SK-N-SH (cell line): ENCODE data around the gene TMEM200C. TPM values are rescaled to one million over a fixed set of nuclear protein-coding genes. Genes with fewer than 3 reads are reported as not detected.

Experiments
- CTCF ChIA-PET: fragments of 300-600, 350-600 bp; formaldehyde crosslinking; extraction: SDS; loops from one replicate; lab custom pipeline; 2021; lab: Yijun Ruan, JAX
- POLR2A ChIA-PET: fragments of 350-600 bp; sonication (Branson Sonifier 250); formaldehyde crosslinking; extraction: SDS; loops from one replicate; lab custom pipeline; 2020; ENCODE audit warnings: antibody characterized with exemption, inconsistent platforms; lab: Yijun Ruan, JAX
- DNase-seq: peaks from one replicate; pipeline ENCODE4 v3.0.0; 2012
- H2AFZ ChIP-seq: fragments of 200-600 bp; sonication (generic); 2 replicates; pipeline ENCODE4 v1.8.1; 2016; ENCODE audit warnings: antibody characterized with exemption, mild to moderate bottlenecking, low read depth
- H3F3A ChIP-seq: fragments of 200-600 bp; sonication (generic); replicated peaks from 2 replicates; pipeline ENCODE3; 2016; ENCODE audit warnings: antibody characterized with exemption, mild to moderate bottlenecking; ENCODE audit not compliant: insufficient read depth
- H3K27ac ChIP-seq, 2 experiments: fragments of 200-500 bp in 1 of 2; fragments of 200-600 bp in 1 of 2; sonication (Bioruptor generic) in 1 of 2; sonication (generic), shearing (Covaris generic) in 1 of 2; 2 replicates each; pipeline versions ENCODE4 v1.5.1 to v1.6.1; 2014 to 2016; ENCODE audit warnings: low read depth in 2 of 2, inconsistent platforms in 1 of 2, low read length in 1 of 2, mild to moderate bottlenecking in 1 of 2, mixed read lengths in 1 of 2
- H3K27me3 ChIP-seq: fragments of 200-600 bp; sonication (generic), shearing (Covaris generic); 2 replicates; pipeline ENCODE4 v1.6.1; 2016; ENCODE audit warnings: mixed run types; ENCODE audit not compliant: insufficient read depth
- H3K36me3 ChIP-seq, 2 experiments: fragments of 200-500 bp in 1 of 2; fragments of 200-600 bp in 1 of 2; sonication (Bioruptor generic) in 1 of 2; sonication (generic) in 1 of 2; replicated peaks in 1 of 2; 2 replicates each; pipeline versions ENCODE3 to v1.5.1; 2014 to 2016; ENCODE audit warnings: low read length in 1 of 2, mild to moderate bottlenecking in 1 of 2; ENCODE audit not compliant: insufficient read depth in 2 of 2, control insufficient read depth in 1 of 2
- H3K4me1 ChIP-seq, 2 experiments: fragments of 200-500 bp in 1 of 2; fragments of 200-600 bp in 1 of 2; sonication (Bioruptor generic) in 1 of 2; sonication (generic), shearing (Covaris generic) in 1 of 2; 2 replicates each; pipeline versions ENCODE4 v1.5.1 to v1.6.1; 2014 to 2016; ENCODE audit warnings: low read depth in 1 of 2, low read length in 1 of 2, mixed run types in 1 of 2; ENCODE audit not compliant: insufficient read depth in 2 of 2, control insufficient read depth in 1 of 2
- H3K4me2 ChIP-seq: fragments of 200-600 bp; sonication (generic), shearing (Covaris generic); 2 replicates; pipeline ENCODE4 v1.6.1; 2017; ENCODE audit warnings: mixed run types
- H3K4me3 ChIP-seq, 2 experiments: fragments of 200-500 bp in 1 of 2; fragments of 200-600 bp in 1 of 2; sonication (Bioruptor generic) in 1 of 2; sonication (generic), shearing (Covaris generic) in 1 of 2; 2 replicates each; pipeline versions ENCODE4 v1.5.1 to v1.8.1; 2014 to 2016; ENCODE audit warnings: low read depth in 2 of 2, inconsistent platforms in 1 of 2, low read length in 1 of 2, mild to moderate bottlenecking in 1 of 2, mixed read lengths in 1 of 2, moderate library complexity in 1 of 2
- H3K79me2 ChIP-seq: fragments of 200-600 bp; sonication (generic); 2 replicates; pipeline ENCODE4 v1.8.1; 2017; ENCODE audit warnings: mild to moderate bottlenecking; ENCODE audit not compliant: insufficient read depth
- H3K9ac ChIP-seq: fragments of 200-600 bp; sonication (generic); 2 replicates; pipeline ENCODE4 v1.6.1; 2017; ENCODE audit warnings: mixed run types
- H3K9me2 ChIP-seq: fragments of 200-600 bp; sonication (generic); 2 replicates; pipeline ENCODE4 v1.6.1; 2017; ENCODE audit warnings: mixed run types
- H3K9me3 ChIP-seq: fragments of 200-600 bp; sonication (generic); 2 replicates; pipeline ENCODE4 v1.6.1; 2017; ENCODE audit warnings: mixed run types, mild to moderate bottlenecking, moderate library complexity
- H4K20me1 ChIP-seq: fragments of 200-600 bp; sonication (generic); 2 replicates; pipeline ENCODE4 v1.6.1; 2017; ENCODE audit warnings: mild to moderate bottlenecking, mixed run types; ENCODE audit not compliant: insufficient read depth
- CHD2 ChIP-seq: fragments of 150-350 bp; IDR thresholded peaks from 2 replicates; pipeline ENCODE4 v1.6.1; 2018; ENCODE audit warnings: low read length; ENCODE audit not compliant: partially characterized antibody
- EP300 ChIP-seq, 2 experiments: IDR thresholded peaks; 2 replicates each; pipeline versions ENCODE4 v1.4.0 to v1.6.1; 2012; ENCODE audit warnings: borderline replicate concordance in 1 of 2, low read depth in 1 of 2, low read length in 1 of 2
- EZH2phosphoT487 ChIP-seq: fragments of 200-600 bp; sonication (generic); IDR thresholded peaks from 2 replicates; pipeline ENCODE4 v1.6.1; 2017; ENCODE audit warnings: low read depth, mixed run types, mild to moderate bottlenecking, antibody characterized with exemption, moderate library complexity, borderline replicate concordance
- FOSL2 ChIP-seq: IDR thresholded peaks from 2 replicates; pipeline ENCODE4 v1.4.0; 2012; ENCODE audit warnings: low read depth, mild to moderate bottlenecking, moderate library complexity, borderline replicate concordance
- FOXJ3 ChIP-seq: sonication (generic); formaldehyde crosslinking; IDR thresholded peaks from 2 replicates; pipeline ENCODE4 v1.5.1; 2020; ENCODE audit warnings: mild to moderate bottlenecking, missing genetic modification reagents
- GATA2 ChIP-seq: sonication (generic); formaldehyde crosslinking; IDR thresholded peaks from 2 replicates; pipeline ENCODE4 v1.5.0; 2020; ENCODE audit warnings: mild to moderate bottlenecking, missing genetic modification reagents
- JUND ChIP-seq: IDR thresholded peaks from 2 replicates; pipeline ENCODE4 v1.4.0; 2012
- NRF1 ChIP-seq: IDR thresholded peaks from 2 replicates; pipeline ENCODE4 v1.6.1; 2012; ENCODE audit warnings: low read depth, mild to moderate bottlenecking, low read length
- POLR2AphosphoS5 ChIP-seq: IDR thresholded peaks from 2 replicates; pipeline ENCODE4 v1.6.1; 2012; ENCODE audit warnings: low read depth, low read length
- RAD21 ChIP-seq: IDR thresholded peaks from 2 replicates; pipeline ENCODE4 v1.6.1; 2012; ENCODE audit warnings: mild to moderate bottlenecking, low read length
- RCOR1 ChIP-seq: fragments of 150-350 bp; IDR thresholded peaks from 2 replicates; pipeline ENCODE4 v1.6.1; 2017; ENCODE audit warnings: antibody characterized with exemption, low read length
- RFX5 ChIP-seq: IDR thresholded peaks from 2 replicates; pipeline ENCODE4 v1.6.1; 2012; ENCODE audit warnings: mild to moderate bottlenecking, improper control_type of control experiment, low read length
- RXRA ChIP-seq: IDR thresholded peaks from 2 replicates; pipeline ENCODE4 v1.4.0; 2012; ENCODE audit warnings: low read depth, mild to moderate bottlenecking, borderline replicate concordance
- SIN3A ChIP-seq: IDR thresholded peaks from 2 replicates; pipeline ENCODE4 v1.6.1; 2012; ENCODE audit warnings: low read depth, mild to moderate bottlenecking, low read length, moderate library complexity, borderline replicate concordance
- TAF1 ChIP-seq: IDR thresholded peaks from 2 replicates; pipeline ENCODE4 v1.6.1; 2012; ENCODE audit warnings: low read depth, mild to moderate bottlenecking, low read length, moderate library complexity, borderline replicate concordance
- TEAD4 ChIP-seq: IDR thresholded peaks from 2 replicates; pipeline ENCODE4 v1.4.0; 2012; ENCODE audit warnings: mild to moderate bottlenecking, borderline replicate concordance; ENCODE audit not compliant: insufficient read depth
- WGBS: methylation state at CpG from one replicate; pipeline ENCODE4 v1.1.6; 2017; ENCODE audit warnings: low lambda C conversion rate; 5-methylcytosine and 5-hydroxymethylcytosine counted together
- polyA plus RNA-seq, 3 experiments: library from polyadenylated mRNA; depleted of rRNA; stranded (reverse); fragments of >200 nt; gene quantifications; 2 replicates each; pipeline ENCODE4 v1.2.3, GENCODE V29; 2012
- TF ChIP-seq, protein P1 (sequence below): IDR thresholded peaks from 2 replicates; pipeline ENCODE4 v1.4.0; 2012; ENCODE audit warnings: low read depth
- TF ChIP-seq, protein P2 (sequence below): IDR thresholded peaks from 2 replicates; pipeline ENCODE4 v1.4.0; 2012; ENCODE audit warnings: low read depth, borderline replicate concordance
- TF ChIP-seq, protein P3 (sequence below): fragments of 200-600 bp; sonication (generic); IDR thresholded peaks from 2 replicates; pipeline ENCODE4 v1.6.1; 2017; ENCODE audit warnings: antibody characterized with exemption, mild to moderate bottlenecking, moderate library complexity

The TMEM200C gene
- polyA plus RNA-seq, 1 of the 3 experiments (the other 2 are of a cell fraction) = not detected

DNA sequence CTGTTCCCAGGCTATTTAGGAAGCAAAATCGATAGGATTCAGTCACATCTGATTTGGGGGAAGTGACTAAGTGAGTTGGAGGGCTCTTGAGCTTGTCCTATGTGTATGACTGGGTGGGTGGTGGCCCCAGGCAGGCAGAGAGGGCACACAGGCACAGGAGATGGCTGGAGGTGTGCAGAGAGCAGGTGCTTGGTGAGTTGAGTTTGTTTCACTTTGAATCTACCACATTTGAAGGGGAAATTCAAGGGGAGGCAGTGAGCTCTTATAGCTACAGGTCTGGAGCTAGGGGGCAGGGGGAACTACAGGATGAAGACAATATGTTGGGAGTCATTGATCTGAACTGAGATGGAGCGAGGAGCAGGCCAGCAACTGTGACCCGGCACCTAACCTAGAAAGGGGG lies 42.5 kb upstream of the TMEM200C start:
- H2AFZ ChIP-seq = no peak overlapping the region
- CTCF ChIA-PET = no interaction called here

DNA sequence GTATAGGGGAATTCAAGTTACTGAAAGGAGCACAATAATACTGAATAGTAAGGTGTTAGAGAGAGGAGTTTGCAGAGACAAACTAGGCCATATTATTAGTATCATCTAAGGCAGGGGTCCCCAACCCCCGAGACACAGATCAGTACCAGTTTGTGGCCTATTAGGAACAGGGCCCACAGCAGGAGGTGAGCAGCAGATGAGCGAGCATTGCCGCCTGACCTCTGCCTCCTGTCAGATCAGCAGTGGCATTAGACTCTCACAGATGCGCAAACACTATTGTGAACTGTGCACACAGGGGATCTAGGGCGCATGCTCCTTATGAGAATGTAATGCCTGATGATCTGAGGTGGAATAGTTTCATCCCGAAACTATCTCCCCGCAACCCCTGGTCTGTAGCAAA lies 41.8 kb upstream of the TMEM200C start:
- POLR2A ChIA-PET = no interaction called here
- Histone ChIP-seq H3K36me3 (no peaks in the 10 kb centered on the region), H3K27ac (no peak overlapping the region), H3K9me2 (no peaks in the 10 kb centered on the region), H3K27me3 (no peaks in the 10 kb centered on the region), H2AFZ (no peak overlapping the region), H3K9ac (no peak overlapping the region), H3F3A (no peaks in the 10 kb centered on the region), H3K4me2 (no peak overlapping the region), H4K20me1 (no peaks in the 10 kb centered on the region), H3K4me1 (no peaks in the 10 kb centered on the region), H3K79me2 (no peaks in the 10 kb centered on the region), H3K9me3 (no peaks in the 10 kb centered on the region), H3K4me3 (no peak overlapping the region)
- no peak for DNase-seq
- 61% methylated on average over 6 of the region's 7 CpGs for WGBS
- CTCF ChIA-PET = no interaction called here
- TF ChIP-seq FOXJ3 (CRISPR knock-in tag) (no peak), RFX5 (no peak), SIN3A (no peak), TEAD4 (no peak), FOSL2 (no peak), EP300 (IDR thresholded peaks at IDR 0.05; ENCODE audit: borderline replicate concordance in 1 of 2, low read depth in 1 of 2, low read length in 1 of 2) (no peak), CHD2 (no peak), POLR2AphosphoS5 (no peak), TAF1 (no peak), RAD21 (no peak), GATA2 (CRISPR knock-in tag) (no peak), RCOR1 (no peak), RXRA (no peak), EZH2phosphoT487 (no peak)
- TF ChIP-seq, protein P1, sequence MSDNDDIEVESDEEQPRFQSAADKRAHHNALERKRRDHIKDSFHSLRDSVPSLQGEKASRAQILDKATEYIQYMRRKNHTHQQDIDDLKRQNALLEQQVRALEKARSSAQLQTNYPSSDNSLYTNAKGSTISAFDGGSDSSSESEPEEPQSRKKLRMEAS = no peak
- TF ChIP-seq, protein P2, sequence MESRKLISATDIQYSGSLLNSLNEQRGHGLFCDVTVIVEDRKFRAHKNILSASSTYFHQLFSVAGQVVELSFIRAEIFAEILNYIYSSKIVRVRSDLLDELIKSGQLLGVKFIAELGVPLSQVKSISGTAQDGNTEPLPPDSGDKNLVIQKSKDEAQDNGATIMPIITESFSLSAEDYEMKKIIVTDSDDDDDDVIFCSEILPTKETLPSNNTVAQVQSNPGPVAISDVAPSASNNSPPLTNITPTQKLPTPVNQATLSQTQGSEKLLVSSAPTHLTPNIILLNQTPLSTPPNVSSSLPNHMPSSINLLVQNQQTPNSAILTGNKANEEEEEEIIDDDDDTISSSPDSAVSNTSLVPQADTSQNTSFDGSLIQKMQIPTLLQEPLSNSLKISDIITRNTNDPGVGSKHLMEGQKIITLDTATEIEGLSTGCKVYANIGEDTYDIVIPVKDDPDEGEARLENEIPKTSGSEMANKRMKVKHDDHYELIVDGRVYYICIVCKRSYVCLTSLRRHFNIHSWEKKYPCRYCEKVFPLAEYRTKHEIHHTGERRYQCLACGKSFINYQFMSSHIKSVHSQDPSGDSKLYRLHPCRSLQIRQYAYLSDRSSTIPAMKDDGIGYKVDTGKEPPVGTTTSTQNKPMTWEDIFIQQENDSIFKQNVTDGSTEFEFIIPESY = no peak
- TF ChIP-seq, protein P3, sequence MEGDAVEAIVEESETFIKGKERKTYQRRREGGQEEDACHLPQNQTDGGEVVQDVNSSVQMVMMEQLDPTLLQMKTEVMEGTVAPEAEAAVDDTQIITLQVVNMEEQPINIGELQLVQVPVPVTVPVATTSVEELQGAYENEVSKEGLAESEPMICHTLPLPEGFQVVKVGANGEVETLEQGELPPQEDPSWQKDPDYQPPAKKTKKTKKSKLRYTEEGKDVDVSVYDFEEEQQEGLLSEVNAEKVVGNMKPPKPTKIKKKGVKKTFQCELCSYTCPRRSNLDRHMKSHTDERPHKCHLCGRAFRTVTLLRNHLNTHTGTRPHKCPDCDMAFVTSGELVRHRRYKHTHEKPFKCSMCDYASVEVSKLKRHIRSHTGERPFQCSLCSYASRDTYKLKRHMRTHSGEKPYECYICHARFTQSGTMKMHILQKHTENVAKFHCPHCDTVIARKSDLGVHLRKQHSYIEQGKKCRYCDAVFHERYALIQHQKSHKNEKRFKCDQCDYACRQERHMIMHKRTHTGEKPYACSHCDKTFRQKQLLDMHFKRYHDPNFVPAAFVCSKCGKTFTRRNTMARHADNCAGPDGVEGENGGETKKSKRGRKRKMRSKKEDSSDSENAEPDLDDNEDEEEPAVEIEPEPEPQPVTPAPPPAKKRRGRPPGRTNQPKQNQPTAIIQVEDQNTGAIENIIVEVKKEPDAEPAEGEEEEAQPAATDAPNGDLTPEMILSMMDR = no peak

More for the DNA sequence above, 42.5 kb upstream of the TMEM200C start:
- no peaks in the 10 kb centered on the region for H3F3A ChIP-seq
- H3K9me3 ChIP-seq = no peaks in the 10 kb centered on the region
- H3K79me2 ChIP-seq = no peaks in the 10 kb centered on the region
- no peak overlapping the region for H3K9ac ChIP-seq
- TF ChIP-seq, protein P1 = no peak
- TF ChIP-seq FOSL2 (no peak), JUND (no peak), RCOR1 (no peak), SIN3A (no peak), POLR2AphosphoS5 (no peak), NRF1 (no peak), TAF1 (no peak)
- TF ChIP-seq, protein P2 = no peak
- no peaks in the 10 kb centered on the region for H3K4me1 ChIP-seq
- no peaks in the 10 kb centered on the region for H3K27me3 ChIP-seq
- H3K27ac ChIP-seq = no peak overlapping the region
- POLR2A ChIA-PET = no interaction called here
- no peak overlapping the region for H3K4me2 ChIP-seq
- 20% methylated on average over 3 of the region's 3 CpGs for WGBS
- no peak overlapping the region for H3K4me3 ChIP-seq
- no peaks in the 10 kb centered on the region for H3K9me2 ChIP-seq
- no peaks in the 10 kb centered on the region for H3K36me3 ChIP-seq
- DNase-seq = no peak
- no peaks in the 10 kb centered on the region for H4K20me1 ChIP-seq
